OCI-LY1 (cell line): ENCODE results near the gene PZP.

Experiments used
- EZH2 ChIP-seq: fragments of 200-600 bp; sonication (generic), shearing (Covaris generic); IDR thresholded peaks from 2 replicates; pipeline ENCODE4 v1.8.0; 2017; ENCODE audit warnings: borderline replicate concordance, mixed run types, mild to moderate bottlenecking, antibody characterized with exemption, low read length, moderate library complexity, mixed read lengths
- TF ChIP-seq, protein P1 (sequence below): fragments of 200-600 bp; sonication (generic), shearing (Covaris generic); IDR thresholded peaks from 2 replicates; pipeline ENCODE4 v1.5.1; 2017; ENCODE audit warnings: mild to moderate bottlenecking, antibody characterized with exemption, low read length, moderate library complexity, mixed read lengths

DNA sequence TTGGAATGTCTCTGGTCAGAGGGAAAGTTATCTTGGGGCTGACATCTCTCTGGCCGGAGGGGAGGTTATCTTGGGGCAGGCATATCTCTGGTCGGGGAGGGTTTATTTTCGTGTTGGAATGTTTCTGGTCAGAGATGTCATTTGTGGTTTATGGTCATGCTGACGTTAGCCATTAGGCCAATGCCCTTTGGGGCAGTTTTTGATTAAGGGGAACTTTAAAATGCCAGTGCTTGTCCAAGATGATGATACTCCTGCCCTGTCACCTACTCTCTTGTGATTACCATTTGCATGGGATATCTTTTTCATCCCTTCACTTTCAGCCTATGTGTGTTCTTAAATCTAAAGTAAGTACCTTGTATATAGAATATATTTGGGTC lies 63.5 kb downstream of the PZP start:
- TF ChIP-seq, protein P1, sequence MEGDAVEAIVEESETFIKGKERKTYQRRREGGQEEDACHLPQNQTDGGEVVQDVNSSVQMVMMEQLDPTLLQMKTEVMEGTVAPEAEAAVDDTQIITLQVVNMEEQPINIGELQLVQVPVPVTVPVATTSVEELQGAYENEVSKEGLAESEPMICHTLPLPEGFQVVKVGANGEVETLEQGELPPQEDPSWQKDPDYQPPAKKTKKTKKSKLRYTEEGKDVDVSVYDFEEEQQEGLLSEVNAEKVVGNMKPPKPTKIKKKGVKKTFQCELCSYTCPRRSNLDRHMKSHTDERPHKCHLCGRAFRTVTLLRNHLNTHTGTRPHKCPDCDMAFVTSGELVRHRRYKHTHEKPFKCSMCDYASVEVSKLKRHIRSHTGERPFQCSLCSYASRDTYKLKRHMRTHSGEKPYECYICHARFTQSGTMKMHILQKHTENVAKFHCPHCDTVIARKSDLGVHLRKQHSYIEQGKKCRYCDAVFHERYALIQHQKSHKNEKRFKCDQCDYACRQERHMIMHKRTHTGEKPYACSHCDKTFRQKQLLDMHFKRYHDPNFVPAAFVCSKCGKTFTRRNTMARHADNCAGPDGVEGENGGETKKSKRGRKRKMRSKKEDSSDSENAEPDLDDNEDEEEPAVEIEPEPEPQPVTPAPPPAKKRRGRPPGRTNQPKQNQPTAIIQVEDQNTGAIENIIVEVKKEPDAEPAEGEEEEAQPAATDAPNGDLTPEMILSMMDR = no peak
- TF ChIP-seq EZH2 = no peak
